ENCODE measurements around the gene UBR4.

- TF ChIP-seq CTCF (IDR thresholded peaks at IDR 0.05) (no peak), POLR2AphosphoS5 (IDR thresholded peaks at IDR 0.05) (no peak)
These were observed 60.3 kb downstream of the UBR4 start for GRCh38 chr1:19149736-19150135.
